Brain microvascular endothelial cell (primary cell): ENCODE measurements around the gene RHBDL1.

ENCODE experiments used
- DNase-seq: peaks from one replicate; pipeline ENCODE4 v3.0.0-alpha.2; 2020
- H3K27ac ChIP-seq: fragments of 250-450 bp; sonication (Bioruptor Pico); 2 replicates; pipeline ENCODE4 v1.5.1; 2020; ENCODE audit warnings: mild to moderate bottlenecking, moderate library complexity
- H3K27me3 ChIP-seq: fragments of 250-450 bp; sonication (Bioruptor Pico); replicated peaks from 2 replicates; pipeline ENCODE4 v1.5.1; 2020; ENCODE audit warnings: mild to moderate bottlenecking
- H3K36me3 ChIP-seq: fragments of 250-450 bp; sonication (Bioruptor Pico); replicated peaks from 2 replicates; pipeline ENCODE4 v1.5.1; 2020; ENCODE audit warnings: mild to moderate bottlenecking
- H3K4me3 ChIP-seq: 2 replicates; pipeline ENCODE4 v1.5.1; 2011; ENCODE audit warnings: low read depth, mild to moderate bottlenecking, control low read depth, low read length, moderate library complexity
- in situ Hi-C: cut with HindIII; loops from 2 replicates; pipeline ENCODE4 v1.10.0; 2017; ENCODE audit warnings: low sequenced_read_pairs, low pct_ligation_motif_present
- TF ChIP-seq, protein P1 (sequence below): IDR thresholded peaks from 2 replicates; pipeline ENCODE4 v1.5.1; 2011; ENCODE audit warnings: low read depth, mild to moderate bottlenecking, moderate library complexity, low read length, control low read depth, inconsistent platforms; ENCODE audit errors: missing control alignments

RHBDL1 gene

DNA sequence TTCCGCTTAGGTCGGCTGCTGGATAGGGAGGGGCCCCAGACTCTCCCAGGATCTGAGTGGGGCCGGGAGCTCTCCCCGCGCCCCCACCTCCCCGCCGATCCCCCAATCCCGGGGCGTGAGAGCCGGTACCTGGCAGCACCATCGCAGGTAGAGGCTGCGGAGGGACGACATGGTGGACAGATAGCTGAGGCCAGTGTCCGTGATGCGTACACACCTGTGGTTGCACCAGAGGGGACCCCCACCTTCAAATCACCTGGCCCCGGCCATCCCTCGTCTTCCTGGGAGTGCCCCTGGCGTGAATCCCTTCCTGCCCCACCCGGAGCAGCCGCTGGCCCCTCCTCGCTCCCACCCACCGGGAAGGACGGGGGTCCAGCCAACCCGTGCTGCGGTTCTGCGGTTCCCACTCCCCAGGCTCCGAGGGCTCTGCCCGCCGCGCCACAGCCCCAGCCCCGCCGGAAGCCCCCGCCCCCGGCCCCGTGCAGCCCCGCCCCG is 19.4 kb downstream of the RHBDL1 start:
- no peak overlapping the region for H3K27ac ChIP-seq
- H3K36me3 ChIP-seq: no peaks in the 10 kb centered on the region
- H3K4me3 ChIP-seq: no peak overlapping the region
- TF ChIP-seq, protein P1, sequence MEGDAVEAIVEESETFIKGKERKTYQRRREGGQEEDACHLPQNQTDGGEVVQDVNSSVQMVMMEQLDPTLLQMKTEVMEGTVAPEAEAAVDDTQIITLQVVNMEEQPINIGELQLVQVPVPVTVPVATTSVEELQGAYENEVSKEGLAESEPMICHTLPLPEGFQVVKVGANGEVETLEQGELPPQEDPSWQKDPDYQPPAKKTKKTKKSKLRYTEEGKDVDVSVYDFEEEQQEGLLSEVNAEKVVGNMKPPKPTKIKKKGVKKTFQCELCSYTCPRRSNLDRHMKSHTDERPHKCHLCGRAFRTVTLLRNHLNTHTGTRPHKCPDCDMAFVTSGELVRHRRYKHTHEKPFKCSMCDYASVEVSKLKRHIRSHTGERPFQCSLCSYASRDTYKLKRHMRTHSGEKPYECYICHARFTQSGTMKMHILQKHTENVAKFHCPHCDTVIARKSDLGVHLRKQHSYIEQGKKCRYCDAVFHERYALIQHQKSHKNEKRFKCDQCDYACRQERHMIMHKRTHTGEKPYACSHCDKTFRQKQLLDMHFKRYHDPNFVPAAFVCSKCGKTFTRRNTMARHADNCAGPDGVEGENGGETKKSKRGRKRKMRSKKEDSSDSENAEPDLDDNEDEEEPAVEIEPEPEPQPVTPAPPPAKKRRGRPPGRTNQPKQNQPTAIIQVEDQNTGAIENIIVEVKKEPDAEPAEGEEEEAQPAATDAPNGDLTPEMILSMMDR: no peak
- no peak for DNase-seq
- in situ Hi-C loops: no loop called here
- H3K27me3 ChIP-seq: peaks cover 33% of the 10 kb centered on the region

DNA sequence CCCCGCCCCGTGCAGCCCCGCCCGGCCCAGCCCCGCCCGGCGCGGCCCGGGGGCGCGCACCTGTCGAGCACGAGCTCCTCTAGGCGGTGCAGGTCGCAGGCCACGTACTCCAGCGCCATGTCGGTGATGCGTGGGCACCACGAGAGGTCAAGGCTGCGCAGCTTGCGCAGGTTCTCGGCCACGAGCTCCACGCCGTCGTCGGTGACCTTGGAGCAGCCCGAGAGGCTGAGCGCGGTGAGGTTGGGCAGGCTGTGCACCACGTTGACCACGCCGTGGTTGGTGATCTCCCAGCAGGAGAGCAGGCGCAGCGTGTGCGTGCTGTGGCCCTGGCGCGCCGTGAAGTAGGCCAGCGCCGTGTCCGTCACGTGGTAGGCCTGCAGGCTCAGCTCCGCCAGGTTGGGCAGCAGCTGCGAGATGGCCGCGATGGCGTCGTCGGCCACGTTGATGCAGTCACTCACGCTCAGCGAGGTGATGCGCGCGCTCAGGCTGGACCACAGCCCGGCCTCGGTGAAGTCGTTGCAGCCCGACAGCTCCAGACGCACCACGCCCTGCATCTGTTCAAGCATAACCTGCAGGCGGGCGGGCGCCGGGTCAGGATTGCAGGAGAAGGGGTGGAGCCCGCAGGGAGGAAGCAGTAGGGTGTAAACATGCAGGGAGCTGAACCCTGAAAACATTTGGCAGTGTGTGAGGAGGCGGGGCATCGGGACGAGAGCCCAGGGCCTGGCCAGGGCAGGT is 20.1 kb downstream of the RHBDL1 start:
- Histone ChIP-seq H3K36me3 (no peaks in the 10 kb centered on the region), H3K27me3 (peaks cover 40% of the 10 kb centered on the region), H3K4me3 (no peak overlapping the region), H3K27ac (no peak overlapping the region)
- no peak for DNase-seq
- in situ Hi-C loops: no loop called here
- TF ChIP-seq, protein P1: no peak

DNA sequence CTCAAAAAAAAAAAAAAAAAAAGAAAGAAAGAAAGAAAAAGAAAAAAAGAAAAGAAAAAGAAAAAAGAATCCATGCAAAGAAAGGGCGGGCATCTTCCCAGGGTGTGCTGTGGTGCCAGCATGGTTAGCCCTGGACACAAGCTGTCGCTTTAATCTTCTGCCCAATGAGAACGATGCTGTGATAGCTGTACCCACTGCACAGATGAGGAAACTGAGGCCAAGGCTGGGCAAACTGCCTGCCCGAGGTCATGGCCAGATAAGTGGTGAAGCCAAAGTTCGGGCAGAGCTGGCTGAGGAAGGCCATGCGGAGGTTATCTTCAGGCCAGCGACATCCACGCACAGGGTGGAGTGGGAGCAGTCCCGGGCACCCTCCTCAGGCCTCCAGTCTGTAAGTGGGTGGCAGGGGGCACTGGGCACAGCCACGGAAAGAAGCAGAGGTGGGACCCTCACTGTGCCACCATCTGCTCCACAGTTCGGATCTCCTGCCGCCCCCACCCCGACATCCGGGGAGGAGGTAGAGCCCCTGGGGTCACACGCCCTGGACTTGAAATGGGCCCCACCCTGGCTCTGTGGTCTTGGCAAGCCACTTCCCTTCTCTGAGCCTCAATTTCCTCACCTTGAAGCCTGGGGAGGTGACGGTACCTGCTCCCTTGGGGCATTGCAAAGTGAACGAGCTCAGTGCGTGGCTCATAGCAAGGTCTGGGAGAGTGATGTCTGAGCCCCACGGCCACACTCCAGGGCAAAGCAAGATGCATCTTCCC is 23.6 kb downstream of the RHBDL1 start:
- DNase-seq: no peak
- Histone ChIP-seq H3K27me3 (peaks cover 65% of the 10 kb centered on the region), H3K4me3 (no peak overlapping the region), H3K27ac (no peak overlapping the region), H3K36me3 (no peaks in the 10 kb centered on the region)
- in situ Hi-C loops: no loop called here
- TF ChIP-seq, protein P1: no peak

DNA sequence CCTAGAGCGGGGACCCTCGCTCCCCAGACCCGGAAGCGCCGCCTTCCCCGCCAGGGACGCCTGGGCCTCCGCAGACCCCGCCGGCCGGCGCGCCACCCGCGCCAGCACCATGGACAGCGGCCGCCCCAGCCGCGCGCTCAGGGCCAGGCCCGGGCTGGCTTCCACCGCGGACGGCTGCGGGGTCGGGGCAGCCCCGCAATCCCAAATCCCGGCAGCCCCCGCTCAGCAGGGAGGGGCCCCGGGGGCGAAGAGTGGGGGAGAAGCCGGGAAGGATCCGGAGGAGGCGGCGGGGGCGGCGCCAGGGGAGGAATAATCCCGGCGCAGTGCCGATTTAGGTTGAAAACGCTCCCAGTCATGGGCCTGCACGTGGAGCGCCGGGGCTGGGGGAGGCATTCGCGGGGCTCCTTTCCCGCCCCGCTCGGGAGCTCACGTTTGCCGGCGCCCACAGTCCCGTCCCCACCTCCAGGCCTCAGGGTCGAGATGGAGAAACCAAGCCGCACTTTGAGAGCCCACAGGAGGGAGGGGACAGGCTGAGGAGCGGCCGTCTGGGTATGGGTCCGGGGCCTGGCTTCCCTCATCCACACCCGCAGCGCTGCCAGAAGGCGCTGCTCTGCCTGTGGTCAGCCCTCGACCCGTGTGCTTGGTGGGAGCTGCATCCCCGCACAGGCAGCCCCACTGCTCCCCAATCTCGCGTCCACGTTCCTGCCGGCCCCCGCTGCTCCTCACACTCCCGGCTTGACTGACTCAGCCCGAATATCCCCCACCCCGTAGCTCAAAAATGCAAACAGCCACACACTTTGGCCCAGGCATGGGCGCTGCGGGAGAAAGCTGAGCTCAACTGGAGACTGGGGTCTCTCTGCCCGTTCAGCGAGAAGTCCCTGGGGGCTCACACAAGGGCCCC is 25.5 kb downstream of the RHBDL1 start:
- Histone ChIP-seq H3K36me3 (no peaks in the 10 kb centered on the region), H3K4me3 (no peak overlapping the region), H3K27ac (no peak overlapping the region), H3K27me3 (peaks cover 62% of the 10 kb centered on the region)
- DNase-seq: no peak
- in situ Hi-C loops: loop anchor here (25.0 kb wide), 1 partner anchor 286 kb away; the partner anchor contains the start of gene SOX8
- TF ChIP-seq, protein P1: no peak

DNA sequence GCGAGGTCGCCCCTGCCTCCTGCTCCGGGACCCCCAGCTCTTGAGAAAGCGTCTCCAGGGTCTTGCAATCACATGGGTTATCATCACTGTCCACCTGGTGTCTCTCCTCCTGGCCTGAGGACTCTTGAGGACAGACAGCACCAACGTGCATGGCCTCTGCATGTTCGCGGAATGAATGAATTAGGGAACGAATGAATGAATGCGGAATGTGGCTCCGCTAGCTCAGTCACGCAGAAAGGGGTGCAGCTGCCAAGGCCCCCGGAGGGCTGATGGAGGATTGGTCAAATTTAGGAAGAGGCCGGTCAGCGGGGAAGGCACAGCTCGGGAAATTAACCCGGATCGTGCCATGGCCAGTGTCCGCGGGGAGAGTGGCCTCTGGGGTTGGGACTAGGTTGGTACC is 26.9 kb downstream of the RHBDL1 start:
- no peak for DNase-seq

More for the DNA sequence above, 26.9 kb downstream of the RHBDL1 start:
- in situ Hi-C loops: loop anchor here (25.0 kb wide), 1 partner anchor 285 kb away; the partner anchor contains the start of gene SOX8
- H3K27me3 ChIP-seq: peaks cover 71% of the 10 kb centered on the region
- no peaks in the 10 kb centered on the region for H3K36me3 ChIP-seq
- no peak overlapping the region for H3K4me3 ChIP-seq
- TF ChIP-seq, protein P1: no peak
- no peak overlapping the region for H3K27ac ChIP-seq
